ENCODE results near the gene TRAPPC12. TPM values are rescaled to one million over a fixed set of nuclear protein-coding genes. Genes with fewer than 3 reads are reported as not detected.
A peak's percentile ranks its signal among the peaks of the same experiment; 100 is the strongest.

TRAPPC12 gene
- total RNA-seq, 3 donors from 2014 or later = 76.9 to 102 (median 97.8) TPM

DNA sequence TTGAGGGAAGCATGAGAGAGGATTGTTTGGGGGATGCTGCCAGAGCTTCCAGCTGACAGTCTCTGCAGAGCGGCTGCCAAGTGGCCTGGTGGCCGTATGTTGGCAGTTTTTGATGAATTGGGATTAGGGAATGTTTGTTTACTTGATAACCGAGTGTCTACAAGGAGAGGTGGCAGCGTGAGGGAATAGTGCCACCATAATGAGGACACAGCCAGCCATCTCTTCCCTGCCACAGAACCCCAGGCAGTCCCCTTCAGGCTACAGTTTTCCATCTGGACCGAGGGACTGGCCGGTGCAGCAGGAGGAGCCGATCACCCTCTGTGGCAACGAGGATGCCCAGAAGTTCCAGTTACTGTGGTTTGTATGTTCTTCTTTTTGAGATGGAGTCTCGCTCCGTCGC is 55.2 kb downstream of the TRAPPC12 start:
- no peak for ATAC-seq
- Histone ChIP-seq H3K4me1 (ENCODE audit: low read depth) (no peaks in the 10 kb centered on the region), H3K36me3 (ENCODE audit: low read depth) (no peaks in the 10 kb centered on the region), H3K4me3 (no peak overlapping the region), H3K9me3 (no peaks in the 10 kb centered on the region)
- TF ChIP-seq, protein P1, sequence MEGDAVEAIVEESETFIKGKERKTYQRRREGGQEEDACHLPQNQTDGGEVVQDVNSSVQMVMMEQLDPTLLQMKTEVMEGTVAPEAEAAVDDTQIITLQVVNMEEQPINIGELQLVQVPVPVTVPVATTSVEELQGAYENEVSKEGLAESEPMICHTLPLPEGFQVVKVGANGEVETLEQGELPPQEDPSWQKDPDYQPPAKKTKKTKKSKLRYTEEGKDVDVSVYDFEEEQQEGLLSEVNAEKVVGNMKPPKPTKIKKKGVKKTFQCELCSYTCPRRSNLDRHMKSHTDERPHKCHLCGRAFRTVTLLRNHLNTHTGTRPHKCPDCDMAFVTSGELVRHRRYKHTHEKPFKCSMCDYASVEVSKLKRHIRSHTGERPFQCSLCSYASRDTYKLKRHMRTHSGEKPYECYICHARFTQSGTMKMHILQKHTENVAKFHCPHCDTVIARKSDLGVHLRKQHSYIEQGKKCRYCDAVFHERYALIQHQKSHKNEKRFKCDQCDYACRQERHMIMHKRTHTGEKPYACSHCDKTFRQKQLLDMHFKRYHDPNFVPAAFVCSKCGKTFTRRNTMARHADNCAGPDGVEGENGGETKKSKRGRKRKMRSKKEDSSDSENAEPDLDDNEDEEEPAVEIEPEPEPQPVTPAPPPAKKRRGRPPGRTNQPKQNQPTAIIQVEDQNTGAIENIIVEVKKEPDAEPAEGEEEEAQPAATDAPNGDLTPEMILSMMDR (IDR thresholded peaks at IDR 0.05) = no peak
- no peak for DNase-seq
- intact Hi-C loops (cut with DNase I, micrococcal nuclease) = no loop called here

DNA sequence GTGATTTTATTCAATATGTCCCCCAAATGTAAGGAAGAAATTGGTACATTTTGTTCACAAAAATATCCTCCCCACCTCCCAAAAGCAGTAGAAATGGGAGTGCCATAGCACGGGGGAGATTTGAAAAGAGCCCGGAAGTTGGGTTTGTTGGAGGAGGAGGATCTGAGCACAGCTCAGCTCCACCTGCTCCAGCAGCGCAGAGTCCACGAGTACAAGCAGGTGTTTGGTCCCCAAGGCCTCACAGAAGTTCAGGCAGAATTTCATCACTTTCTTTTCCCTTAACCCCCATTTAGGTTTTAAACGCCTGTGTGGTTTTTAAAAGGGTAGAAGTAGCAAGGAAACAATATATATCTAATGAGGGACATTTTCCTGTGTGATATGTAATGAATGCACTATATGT is 56.0 kb downstream of the TRAPPC12 start:
- no peak overlapping the region for H3K4me3 ChIP-seq
- DNase-seq (no peak), ATAC-seq (peak; percentile 75)
- intact Hi-C loops (cut with DNase I, micrococcal nuclease) = no loop called here
- H3K4me1 ChIP-seq (ENCODE audit: low read depth) = peaks cover 3% of the 10 kb centered on the region
- H3K36me3 ChIP-seq (ENCODE audit: low read depth) = no peaks in the 10 kb centered on the region
- no peaks in the 10 kb centered on the region for H3K9me3 ChIP-seq
- TF ChIP-seq, protein P1 (IDR thresholded peaks at IDR 0.05) = no peak

DNA sequence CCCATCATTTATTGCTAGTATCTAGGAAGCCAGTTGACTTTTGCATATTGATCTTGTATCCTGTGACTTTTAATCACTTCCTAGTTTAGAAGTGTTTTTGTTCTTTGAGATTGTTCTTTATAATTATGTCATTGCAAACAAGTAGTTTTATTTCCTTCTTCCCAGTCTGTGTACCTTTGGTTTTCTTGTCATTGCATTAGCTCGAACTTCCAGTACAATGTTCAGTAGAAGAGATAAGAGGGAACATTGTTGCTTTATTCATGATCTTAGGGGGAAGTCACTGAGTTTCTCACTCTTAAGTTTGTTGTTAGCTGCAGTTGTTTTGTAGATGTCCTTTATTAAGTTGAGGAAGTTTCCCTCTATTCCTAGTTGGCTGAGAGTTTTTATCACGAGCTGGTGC is 61.0 kb downstream of the TRAPPC12 start:
- DNase-seq (no peak), ATAC-seq (peak; percentile 74)
- intact Hi-C loops (cut with DNase I, micrococcal nuclease) = no loop called here
- Histone ChIP-seq H3K9me3 (no peaks in the 10 kb centered on the region), H3K4me3 (no peak overlapping the region), H3K36me3 (ENCODE audit: low read depth) (no peaks in the 10 kb centered on the region), H3K4me1 (ENCODE audit: low read depth) (peaks cover 7% of the 10 kb centered on the region)
- TF ChIP-seq, protein P1 (IDR thresholded peaks at IDR 0.05) = no peak

- TF ChIP-seq, protein P1 (IDR thresholded peaks at IDR 0.05) = no peak
- no peak overlapping the region for H3K4me3 ChIP-seq
- H3K36me3 ChIP-seq (ENCODE audit: low read depth) = no peaks in the 10 kb centered on the region
- no peaks in the 10 kb centered on the region for H3K9me3 ChIP-seq
- intact Hi-C loops (cut with DNase I, micrococcal nuclease) = no loop called here
- ATAC-seq (no peak), DNase-seq (no peak)
- H3K4me1 ChIP-seq (ENCODE audit: low read depth) = peaks cover 7% of the 10 kb centered on the region
Measured at GRCh38 chr2:3441465-3441864, 62.0 kb downstream of the TRAPPC12 start.

DNA sequence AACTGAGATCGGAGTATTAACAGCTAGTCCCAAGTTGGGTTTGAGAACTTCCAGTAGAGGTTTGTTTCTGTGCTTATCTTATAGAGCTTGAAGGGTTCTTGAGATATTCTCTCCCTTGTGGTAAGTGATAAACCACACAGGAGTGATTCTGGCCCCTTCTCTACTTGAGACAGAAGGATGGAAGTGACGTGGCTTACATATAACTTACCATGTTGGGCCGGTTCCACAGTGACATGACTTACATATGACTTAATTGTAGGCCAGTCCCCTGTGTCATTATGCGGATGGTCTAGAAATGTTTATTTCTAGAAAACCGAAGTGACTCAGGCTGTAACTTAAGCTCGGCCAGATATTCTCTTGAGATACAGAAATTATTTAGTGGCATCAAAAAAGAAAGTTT is 62.7 kb downstream of the TRAPPC12 start:
- H3K9me3 ChIP-seq = no peaks in the 10 kb centered on the region
- ATAC-seq = no peak
- DNase-seq = no peak
- intact Hi-C loops (cut with DNase I, micrococcal nuclease) = no loop called here
- H3K4me1 ChIP-seq (ENCODE audit: low read depth) = peaks cover 7% of the 10 kb centered on the region
- no peak overlapping the region for H3K4me3 ChIP-seq
- TF ChIP-seq, protein P1 (IDR thresholded peaks at IDR 0.05) = no peak
- no peaks in the 10 kb centered on the region for H3K36me3 ChIP-seq (ENCODE audit: low read depth)

DNA sequence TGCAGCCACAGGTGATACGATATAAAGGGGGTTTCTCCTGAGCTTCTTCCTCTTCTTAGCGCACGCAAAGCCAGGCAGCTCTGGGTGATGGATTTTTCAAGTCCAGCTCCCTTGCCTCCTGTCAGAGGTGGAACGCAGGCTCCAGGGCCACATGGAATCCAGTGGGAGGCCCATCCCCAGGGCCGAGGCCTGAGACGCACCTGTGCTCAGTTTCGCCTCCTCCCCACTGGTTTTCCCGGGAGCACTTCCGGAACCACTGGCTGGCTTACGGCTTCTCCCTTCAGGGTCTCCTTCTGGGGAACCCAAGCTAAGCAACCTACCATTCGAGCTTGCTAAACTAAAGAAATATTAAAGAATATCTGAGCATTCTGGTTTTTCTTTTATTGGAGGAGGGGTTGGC is 63.6 kb downstream of the TRAPPC12 start:
- Histone ChIP-seq H3K4me3 (no peak overlapping the region), H3K9me3 (no peaks in the 10 kb centered on the region), H3K4me1 (ENCODE audit: low read depth) (peaks cover 7% of the 10 kb centered on the region), H3K36me3 (ENCODE audit: low read depth) (no peaks in the 10 kb centered on the region)
- ATAC-seq (no peak), DNase-seq (no peak)
- intact Hi-C loops (cut with DNase I, micrococcal nuclease) = no loop called here
- TF ChIP-seq, protein P1 (IDR thresholded peaks at IDR 0.05) = no peak

All from mucosa of descending colon (tissue), 3 donors.